NOMO-1 (cell line): ENCODE results near the gene SLC24A4.

Source experiments
- DNase-seq, 2 experiments: peaks; one replicate each; lab custom pipeline; 2025; ENCODE audit not compliant: unreplicated experiment in 2 of 2; lab: John Stamatoyannopoulos, UW

SLC24A4 gene

GRCh38 chr14:92538412-92538985, 215.5 kb downstream of the SLC24A4 start:
- DNase-seq: no peak

GRCh38 chr14:92539419-92539818, 216.5 kb downstream of the SLC24A4 start:
- DNase-seq: no peak

DNA sequence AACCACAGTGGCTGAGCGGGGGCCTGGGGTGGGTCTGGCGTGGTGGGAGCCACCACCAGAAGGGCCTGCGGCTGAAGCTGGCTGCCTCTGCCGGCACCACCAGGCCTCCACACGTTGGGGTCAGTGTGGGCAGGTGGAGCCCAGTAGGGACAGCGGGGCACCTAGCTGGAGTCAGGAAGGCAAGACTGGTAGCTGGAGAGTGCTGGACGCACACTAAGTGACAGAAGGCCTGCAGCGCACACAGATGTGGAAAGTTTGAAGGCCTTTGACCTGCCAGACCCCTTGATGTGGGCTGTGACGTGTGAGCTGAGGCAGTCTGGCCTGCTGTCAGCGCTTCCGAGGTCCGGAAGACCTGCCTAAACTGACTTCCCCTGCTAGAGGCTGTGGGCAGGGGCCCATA, 216.9 kb downstream of the SLC24A4 start:
- DNase-seq: no peak

DNA sequence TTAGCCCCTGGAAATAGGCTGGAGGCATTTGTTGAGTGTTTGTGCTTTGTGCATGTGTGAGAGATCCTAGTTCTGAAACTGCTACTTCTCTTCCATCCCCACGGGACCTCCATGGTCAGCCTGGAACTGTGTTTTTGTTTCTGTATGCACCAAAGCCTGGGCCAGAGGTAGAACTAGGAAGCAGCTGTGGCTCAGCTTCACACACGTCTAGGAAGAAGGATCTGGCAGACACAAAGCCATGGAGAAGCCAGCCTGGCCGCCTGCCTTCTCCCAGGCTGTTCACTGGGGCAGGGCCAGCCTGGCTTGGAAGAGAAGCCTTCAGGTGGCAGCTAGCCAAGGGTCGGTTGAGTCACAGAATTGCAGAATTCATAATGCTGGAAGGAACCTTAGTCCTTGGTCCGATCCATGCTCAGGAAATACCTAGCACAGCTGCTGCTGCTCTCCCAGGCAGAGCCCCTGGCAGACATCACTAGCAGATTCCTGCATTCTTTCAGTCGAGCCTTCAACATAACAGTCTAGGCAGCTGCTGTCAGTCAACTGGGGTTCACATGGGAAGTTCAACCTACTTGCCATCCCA, 217.6 kb downstream of the SLC24A4 start:
- DNase-seq: no peak

DNA sequence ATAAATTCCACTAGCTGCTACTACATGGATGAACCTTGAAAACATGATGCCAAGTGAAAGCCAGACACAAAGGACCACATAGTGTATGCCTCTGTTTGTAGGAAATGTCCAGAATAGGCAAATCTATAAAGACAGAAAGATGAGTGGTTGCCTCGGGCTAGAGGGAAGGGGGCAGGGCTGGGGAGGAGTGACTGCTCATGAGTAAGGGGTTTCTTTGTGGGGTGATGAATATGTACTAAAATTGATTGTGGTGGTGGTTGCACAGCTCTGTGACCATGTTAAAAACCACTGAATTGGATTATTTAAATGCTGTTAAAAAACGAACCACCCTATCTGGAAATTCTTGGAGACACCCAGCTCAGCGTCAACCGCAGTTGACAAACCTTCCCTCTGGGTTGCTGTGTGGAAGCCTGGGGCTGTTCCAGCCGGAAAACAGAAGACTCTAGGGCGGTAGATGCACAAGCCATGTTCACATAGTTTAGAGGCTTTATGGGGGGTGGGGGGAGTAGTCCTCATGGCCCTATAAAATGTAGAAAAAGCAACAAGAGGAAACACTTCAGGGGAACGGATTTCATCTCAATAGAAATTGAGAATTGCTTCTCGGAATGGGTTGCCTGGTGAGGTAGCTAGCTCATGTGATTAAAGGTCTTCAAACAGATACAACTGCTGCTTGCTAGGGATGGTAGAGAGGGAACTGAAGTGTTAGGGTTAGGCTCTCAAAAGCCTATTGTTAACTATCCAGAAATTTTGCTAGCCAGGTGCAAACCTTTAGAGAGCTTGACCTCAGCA, 220.0 kb downstream of the SLC24A4 start:
- no peak for DNase-seq

- DNase-seq: no peak
These were observed 221.2 kb downstream of the SLC24A4 start for GRCh38 chr14:92544051-92544720.

- DNase-seq: peak in 1 of 2 experiments; percentile 25
These were observed 223.5 kb downstream of the SLC24A4 start for GRCh38 chr14:92546347-92547053.

- no peak for DNase-seq
These were observed 226.3 kb downstream of the SLC24A4 start for GRCh38 chr14:92549105-92549858.

DNA sequence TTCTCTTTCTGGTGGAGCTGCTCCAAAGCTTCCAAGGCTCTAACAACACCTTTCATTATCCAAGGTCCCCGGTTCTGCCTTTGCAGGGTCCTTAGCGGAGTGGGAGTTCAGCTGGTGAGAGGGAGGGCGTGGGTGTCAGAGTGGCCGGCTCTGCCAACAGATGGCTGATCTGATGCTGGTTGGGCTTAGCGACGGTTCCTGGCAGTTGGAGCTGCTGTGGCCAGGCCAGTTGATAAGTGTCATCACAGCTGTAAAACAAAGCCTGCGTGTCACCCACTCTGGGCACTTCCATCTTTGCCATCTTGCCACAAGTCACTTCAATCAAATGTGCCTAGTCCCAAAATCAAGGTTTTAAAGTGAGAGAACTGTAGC, 226.9 kb downstream of the SLC24A4 start:
- no peak for DNase-seq
